GM21723 (cell line): ENCODE data around the gene KRT86.
A peak's percentile ranks its signal among the peaks of the same experiment; 100 is the strongest.
"Not testable (repeated sequence)": the region's sequence is repeated elsewhere in the genome, so short reads cannot be mapped to it uniquely, and the experiment has no call there.

Experiments
- ATAC-seq: cut with Tn5 transposase; IDR thresholded peaks from one replicate; pipeline ENCODE4 v1.9.1; 2021; ENCODE audit warnings: mild to moderate bottlenecking, moderate library complexity; ENCODE audit not compliant: unreplicated experiment

KRT86 gene

DNA sequence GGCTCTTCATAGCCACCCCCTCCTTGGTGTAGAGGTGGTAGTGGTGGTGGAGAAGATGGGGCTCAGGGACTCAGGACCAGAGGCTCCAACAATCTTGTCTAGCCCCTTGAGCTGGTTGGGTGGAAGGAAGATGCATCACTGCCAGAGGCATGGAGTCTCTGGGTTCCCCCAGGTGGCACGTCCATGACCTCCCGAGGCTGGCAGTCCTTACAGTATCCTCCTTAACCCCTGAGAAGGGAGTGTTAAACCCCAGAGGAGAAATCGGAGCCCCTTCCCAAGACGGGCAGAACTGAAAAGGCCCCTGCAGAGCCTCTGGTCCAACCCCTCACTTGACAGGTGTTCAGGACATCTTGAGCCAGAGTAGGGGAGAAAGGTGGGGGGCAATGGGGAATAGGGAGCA lies 37.6 kb downstream of the KRT86 start:
- ATAC-seq: no peak

DNA sequence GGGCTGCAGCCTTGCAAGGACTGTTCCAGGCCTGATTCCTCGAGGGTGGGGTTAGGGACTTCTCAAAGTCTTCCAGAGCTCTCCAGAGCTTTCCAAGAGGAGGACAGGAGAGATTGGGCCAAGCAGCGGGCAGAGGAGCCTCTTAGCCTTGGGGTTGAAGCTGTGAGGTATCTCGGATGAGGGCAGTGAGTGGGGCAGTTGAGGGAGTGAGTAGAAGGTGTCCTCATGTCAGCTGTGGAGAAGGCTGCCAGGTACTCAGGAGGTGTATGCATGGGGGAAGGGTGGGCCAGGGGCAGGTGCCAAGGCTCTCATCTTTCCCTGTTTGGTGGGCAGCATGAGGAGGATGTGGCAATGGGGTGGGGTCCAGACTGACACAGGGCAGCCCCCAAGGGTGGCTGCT lies 39.0 kb downstream of the KRT86 start:
- no peak for ATAC-seq

DNA sequence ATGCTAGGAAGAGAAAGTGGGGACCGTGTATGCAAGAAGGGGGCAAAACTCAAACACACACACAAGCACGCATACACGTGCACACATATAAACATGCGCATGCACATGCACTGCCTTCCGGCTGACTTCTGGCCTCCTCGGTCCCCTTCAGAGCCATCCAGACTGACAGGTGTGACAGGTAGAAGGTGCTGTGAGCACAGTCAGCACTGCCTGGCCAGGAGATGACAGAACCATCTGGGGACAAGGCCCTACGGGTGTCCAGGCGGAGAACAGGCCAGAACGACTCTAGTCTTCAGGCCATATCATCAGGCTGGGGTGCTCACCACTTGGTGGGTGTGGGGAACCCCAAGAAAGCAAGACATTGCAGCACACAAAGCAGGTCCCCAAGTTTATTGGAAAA lies 39.5 kb downstream of the KRT86 start:
- ATAC-seq: no peak

DNA sequence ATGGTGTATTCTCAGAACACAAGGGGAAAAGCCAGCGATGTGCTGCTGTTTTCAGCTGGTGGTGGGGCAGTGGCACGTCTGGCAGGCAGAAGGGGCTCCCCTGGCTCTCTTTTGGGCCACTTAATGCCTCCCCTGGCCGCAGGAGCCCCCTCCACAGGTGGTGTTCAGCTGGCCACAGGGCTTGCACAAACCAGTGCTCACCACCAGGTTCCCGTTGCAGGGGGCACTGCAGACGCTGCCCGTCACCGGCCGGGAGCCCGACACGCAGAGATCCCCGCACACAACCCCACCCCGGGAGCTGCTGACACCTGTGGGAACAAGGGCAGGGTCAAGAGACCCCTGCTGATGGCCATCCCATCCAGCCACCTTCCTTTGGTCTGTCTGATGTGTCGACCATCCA lies 40.1 kb downstream of the KRT86 start:
- no peak for ATAC-seq

DNA sequence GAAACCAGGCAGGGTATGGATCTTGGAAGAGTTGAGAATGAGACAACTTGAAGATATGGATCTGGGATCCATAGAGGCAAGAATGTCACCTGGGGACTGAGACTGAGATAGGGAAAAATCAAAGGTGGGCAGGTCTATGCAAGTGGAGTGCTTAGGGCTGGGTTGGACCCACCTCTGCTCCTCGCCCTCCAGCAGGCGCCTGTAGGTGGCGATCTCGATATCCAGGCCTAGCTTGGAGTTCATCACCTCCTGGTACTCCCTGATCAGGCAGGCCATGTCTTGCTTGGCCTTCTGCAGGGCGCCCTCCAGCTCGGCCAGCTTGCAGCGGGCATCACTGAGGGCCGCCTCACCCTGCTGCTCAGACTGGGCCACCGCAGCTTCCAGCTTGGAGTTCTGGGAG lies 41.3 kb downstream of the KRT86 start:
- not testable (repeated sequence) for ATAC-seq

DNA sequence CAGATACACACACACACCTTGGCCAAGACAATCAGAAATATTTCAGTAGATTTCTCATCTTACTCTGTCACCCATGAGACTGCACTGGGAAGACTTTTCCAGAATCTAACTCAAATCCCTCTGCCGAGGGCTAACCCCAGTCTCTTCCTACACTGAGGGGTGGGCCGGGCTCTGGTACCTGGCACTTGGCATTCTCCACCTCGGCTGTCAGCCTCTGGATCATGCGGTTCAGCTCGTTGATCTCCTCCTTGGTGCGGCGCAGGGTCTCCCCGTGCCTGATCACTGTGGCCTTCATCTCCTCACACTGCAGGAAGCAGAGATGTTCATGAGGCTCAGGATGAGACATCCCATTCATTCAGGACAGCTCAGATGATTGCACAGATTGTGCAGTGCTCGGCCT lies 41.8 kb downstream of the KRT86 start:
- no peak for ATAC-seq

DNA sequence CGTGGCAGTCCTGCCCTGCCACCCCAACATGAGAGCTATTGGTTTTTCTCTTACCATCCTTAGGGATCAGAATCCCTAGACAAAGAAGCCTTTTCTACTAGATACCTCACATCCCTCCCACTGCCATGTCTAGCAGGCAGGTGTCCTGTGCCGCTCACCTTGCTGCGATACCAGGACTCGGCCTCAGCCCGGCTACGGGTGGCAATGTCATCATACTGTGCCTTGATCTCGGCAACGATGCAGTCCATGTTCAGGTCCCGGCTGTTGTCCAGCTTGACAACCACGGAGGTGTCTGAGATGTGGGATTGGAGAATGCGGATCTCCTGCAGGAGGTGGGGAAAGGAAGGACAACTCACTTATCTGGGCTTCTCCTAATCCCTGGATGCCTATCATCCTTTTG lies 42.3 kb downstream of the KRT86 start:
- ATAC-seq: no peak

DNA sequence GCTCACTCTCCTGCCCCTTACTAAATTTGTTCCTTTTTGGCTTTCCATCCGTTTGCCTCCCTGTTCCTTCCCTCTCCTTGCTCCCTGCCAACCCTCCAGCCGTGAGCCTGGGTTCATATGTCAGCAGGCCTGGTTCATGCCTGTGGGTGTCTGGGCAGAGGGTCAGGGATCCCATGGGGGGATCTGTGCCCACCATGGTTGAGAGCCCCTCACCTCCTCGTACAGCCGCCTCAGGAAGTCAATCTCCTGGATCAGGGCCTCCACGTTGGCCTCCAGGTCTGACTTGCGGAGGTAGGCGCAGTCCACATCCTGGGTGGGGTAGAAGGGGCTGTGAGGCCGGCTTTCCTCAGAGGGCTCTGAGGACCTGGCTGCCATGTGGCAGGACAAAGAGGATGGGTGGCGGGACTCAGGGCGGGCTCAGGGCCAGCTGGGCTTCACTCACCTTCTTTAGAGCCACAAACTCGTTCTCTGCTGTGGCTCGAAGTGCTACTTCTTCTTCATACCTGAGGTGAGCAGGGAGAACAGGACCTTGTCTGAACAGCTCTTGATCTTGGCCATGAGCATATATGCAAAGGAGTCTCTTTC lies 43.1 kb downstream of the KRT86 start:
- ATAC-seq: no peak

DNA sequence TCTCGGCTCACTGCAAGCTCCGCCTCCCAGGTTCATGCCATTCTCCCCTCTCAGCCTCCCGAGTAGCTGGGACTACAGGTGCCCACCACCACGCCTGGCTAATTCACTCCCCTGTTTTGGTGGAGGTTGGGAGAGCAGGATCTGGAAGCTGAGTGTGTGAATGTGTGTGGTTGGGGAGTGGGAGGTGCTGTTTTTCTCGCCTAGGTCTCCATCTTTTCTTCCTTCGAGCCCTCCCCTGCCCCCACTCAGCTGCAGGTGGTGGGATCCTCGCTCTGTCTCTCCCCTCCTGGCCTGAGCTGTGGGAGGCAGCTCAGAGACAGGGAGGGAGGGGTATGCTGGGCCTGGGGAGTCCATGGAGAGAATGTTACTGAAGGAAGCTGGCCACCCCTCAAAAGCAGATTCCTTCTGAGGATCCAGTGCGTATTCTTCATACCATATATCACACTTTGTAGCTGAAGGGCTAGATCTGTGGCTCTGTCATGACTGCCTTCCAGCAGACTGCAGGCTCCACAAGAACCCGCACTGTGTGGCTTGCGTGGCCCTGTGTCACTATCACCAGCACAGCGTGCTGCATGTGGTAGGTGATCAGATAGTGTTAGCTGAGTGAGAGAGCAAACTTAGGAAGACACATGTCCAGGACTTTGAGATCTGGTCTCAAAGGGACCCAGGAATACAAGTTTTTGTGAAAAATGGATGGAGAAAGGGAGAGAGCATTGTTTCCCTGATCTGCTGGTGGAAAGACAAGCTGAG lies 44.0 kb downstream of the KRT86 start:
- ATAC-seq: no peak

DNA sequence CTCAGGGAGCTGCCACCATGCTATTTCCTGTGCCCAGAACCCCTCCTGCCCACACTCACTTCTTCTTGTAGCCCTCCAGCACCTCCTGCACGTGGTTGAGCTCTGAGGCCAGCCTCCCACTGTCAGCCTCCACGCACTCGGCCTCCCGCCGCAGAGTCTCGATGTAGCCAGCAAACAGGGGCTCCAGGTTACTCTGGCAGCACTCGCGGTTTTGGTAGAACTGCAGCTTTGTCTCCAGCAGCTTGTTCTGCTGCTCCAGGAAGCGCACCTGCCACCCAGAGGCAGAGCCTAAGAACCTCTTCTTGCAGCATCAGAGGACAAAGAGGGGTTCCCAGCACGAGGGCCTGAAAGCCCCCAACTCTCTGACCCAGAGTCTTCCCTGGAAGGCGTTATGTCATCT lies 44.7 kb downstream of the KRT86 start:
- no peak for ATAC-seq

DNA sequence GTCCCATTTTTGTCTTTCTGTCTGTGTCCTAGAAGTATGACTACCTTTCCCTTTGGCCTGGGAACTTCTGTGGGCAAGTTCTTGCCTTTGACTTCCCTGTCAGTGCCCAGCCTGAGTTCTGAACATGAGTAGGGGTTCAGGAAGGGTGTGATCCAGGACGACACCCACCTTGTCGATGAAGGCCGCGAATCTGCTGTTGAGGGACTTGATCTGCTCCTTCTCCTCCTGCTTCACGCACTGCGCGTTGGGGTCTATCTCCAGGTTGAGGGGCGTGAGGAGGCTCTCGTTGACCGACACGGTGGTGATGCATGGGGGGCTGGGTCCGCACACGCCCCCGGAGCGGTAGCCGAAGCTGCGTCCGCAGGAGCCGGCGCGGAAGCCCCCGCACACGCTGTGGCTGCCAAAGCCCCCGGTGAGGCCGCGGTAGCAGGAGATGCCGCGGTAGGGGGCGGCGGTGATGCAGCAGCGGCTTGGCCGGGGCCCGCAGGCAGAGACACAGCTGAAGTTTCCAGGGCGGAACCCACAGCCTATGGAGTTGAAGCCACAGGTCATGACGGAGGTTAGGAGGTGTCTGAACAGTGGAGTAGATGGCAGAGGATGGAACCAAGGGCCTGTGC lies 46.4 kb downstream of the KRT86 start, which contains the start of gene KRT83:
TSS of gene KRT83 (minus strand) at position 615 of the 617 bp plus-strand sequence. CDS start at position 552, 63 bp downstream.
- ATAC-seq: no peak

DNA sequence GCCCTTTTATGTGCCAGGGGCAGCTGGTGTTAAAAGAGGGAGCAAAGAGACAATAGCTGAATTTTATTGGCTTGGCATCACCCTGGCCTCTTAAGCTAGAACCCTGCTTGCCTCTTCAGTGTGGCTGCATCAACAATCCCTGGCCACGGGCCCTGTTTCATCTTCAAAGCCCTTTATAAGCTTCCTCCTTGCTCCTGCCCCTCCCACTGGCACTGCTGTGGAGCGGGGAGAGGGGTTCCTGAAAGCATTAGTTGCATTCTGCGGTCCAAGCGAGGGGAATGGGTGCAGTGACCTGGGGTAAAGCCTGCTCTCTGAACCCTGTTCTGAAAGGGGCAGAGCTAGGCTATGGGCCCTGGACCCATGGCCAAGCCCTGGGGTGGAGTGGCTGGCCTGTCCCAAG lies 47.0 kb downstream of the KRT86 start:
- ATAC-seq: no peak

DNA sequence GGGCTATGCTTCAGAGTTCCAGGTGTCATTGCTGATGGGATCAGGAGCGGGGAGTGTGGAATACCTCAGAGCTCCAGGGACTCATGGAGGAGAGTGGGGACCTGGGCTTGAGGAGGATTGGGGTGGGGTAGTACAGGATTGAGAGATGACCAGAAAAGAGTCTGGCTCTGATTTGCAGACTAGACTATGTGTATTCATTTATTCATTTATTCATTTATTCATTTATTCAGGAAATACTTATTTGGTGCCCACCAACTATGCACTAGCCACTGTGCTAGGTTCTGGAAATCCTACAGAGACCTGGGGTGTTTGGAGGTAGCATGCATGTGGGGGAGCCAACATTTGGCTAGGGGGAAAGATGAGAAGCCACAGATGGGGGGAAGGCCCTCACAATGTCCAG lies 47.6 kb downstream of the KRT86 start:
- no peak for ATAC-seq

DNA sequence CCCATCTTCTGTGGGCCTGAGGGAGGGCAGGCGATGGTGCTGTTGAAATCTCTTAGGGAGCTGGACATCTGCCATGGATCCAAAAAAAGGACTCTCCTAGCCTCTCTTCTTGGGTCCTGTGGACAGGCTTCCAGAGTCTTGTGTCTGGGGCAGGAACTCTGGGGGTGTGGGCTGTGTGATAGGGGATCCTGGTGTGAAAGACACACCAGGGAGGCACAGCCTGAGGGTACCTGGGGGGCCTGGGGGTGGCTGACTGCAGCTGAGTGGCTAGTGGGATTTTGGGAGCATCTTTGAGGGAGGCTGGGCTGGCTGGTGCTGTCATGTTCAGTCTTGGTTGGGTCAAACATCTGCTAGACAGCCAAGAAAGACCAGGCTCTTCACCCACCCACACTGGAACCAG lies 48.6 kb downstream of the KRT86 start:
- no peak for ATAC-seq

DNA sequence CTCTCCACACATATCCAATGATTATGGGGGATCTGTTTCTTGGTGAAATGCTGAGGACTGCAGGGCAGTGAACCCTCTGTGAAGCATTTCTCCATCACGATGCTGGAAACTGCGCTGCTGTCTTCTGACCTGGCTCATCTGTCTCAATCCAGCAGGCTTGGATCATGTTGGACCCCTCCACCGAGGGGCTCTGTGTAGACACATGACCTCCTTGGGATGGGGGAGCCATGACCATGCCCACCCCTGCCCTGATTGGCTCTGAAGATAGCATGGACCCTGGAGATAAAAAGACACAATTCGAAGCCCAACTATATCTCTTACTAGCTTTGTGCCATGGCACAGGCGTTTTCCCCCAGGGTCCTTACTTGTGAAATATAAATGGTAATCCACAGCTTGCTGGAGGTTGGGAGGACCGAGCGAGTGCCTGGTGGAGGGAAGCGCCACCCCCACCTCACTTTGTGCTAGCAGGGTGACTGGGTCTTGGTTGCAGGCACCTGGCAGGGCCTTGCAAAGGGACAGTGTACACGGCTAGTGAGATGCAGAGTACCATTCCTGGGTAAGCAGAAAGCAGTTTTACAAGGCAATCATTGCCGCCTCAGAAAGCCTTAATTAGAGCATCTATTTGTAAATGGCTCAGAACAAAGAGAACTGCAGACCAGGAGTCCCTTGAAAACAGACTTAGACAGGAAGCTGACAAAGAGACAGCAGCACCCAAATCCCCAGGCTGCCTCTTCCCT lies 49.1 kb downstream of the KRT86 start:
- ATAC-seq: no peak

DNA sequence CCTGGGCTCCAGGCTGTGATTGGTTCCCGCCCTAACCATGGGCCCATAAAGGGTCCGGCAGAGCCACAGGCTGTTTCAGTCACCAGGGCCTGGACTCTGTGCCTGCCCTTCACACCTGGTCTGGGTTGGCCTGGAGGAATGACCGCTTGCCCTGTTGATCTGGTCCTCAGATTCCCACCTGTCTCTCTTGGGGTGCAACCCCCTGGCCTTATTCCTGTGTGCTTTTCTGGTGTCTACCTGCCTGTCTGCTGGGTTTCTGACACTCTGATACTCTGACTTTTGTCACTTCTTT lies 49.7 kb downstream of the KRT86 start:
- no peak for ATAC-seq

DNA sequence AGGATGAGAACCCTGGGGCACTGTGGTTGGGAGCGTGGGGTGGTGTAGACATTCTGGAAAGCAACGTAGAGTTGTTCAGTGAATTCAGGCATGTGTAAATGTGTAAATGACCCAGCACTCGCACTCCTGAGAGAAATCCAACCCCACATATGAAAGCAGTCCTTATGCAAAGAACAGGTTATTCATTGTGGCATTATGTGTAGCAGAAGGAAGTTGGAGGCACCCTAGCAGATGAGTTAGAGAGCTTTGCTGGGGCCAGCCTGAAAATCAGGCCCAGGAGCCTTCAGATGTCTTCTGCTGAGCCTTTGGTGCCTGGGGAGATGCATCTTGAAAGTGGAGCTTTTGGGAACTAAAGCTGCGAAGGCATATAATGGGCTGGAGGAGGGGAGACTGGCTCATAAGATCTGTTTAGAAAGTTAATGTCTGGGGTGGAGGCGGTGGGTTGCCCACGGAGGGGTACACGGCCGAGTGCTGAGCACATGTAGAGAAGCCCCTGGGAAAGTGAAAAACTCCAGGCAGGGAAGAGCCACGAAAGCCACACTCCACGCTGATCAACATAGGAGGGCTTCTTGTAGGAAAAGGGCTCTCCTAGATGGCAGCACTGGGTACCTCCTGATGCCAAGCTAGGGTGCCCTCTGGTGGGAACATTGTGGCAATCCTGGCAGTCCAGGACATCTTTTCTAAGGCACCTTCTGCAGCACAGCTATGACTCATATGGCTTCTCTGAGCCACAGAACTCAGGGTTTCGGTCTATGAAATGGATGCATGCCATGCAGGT lies 52.8 kb downstream of the KRT86 start:
- peak; percentile 92 for ATAC-seq

DNA sequence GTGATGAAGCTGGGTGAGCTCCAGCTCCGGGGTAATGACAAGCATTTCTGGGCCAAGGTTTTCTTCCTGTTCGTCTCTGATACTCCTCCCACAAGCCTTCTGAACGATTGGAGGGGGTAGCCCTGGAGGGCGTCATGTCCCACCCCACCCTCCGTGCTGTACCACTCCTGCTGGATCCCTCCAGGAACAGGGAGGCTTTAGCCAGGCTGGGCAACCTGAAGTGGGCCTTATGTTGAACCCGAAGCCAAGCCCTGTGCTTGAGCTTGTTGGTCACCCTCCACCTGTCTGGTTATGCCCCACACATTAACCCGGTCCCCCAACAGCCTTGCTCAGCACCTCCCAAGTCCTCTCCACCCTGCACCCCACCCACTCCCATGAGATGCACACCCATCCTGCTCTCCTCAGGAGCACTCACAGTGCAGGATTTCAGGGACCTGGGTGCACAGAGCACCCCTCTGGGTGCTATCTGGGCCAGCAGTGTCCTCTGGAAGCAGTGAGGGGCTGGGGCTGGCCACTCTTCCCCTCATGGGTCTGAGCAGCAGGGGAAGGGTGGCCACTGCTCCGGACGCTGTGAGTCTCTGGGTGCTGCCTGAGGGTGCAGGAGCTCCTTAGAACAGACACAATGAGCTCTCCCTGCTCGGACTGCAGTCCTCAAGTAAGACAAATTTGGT lies 53.5 kb downstream of the KRT86 start:
- no peak for ATAC-seq

DNA sequence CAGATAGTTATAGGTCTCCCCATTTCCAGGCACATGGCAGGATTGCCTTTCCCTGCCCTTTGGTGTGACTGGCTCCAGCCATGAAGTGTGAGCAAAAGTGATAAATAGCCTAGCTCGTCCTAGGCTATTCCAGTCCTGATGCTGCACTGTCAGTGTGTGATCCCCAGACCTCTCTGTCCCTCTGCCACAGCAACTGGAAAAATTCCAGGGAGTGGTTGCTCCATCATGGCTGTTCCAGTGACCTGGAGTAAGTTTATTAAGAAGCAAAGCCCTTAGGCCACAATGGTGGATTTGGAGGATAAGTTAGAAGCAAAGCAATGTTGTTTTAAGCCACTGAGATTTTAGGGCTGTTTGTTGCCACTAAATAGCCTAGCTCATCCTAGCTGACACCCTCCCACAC lies 56.6 kb downstream of the KRT86 start:
- ATAC-seq: no peak

DNA sequence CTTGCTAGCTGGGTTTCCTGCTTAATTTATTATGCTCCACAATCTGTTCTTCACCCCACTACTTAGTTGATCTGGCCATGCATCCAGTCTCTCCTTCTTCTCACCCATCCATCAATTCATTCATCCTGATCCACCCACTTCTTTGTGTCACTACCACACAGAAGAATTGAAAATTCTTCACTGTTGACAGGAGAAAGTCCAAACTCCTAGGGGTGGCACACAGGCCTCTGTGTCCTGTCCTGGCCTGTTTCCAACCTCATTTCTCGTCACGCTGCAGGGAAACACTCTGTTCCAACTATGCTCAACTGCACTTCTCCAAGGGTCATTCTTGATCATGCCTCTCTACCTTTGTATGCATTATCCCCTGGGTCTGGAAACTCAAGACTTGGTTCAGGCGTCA lies 57.4 kb downstream of the KRT86 start:
- ATAC-seq: no peak

DNA sequence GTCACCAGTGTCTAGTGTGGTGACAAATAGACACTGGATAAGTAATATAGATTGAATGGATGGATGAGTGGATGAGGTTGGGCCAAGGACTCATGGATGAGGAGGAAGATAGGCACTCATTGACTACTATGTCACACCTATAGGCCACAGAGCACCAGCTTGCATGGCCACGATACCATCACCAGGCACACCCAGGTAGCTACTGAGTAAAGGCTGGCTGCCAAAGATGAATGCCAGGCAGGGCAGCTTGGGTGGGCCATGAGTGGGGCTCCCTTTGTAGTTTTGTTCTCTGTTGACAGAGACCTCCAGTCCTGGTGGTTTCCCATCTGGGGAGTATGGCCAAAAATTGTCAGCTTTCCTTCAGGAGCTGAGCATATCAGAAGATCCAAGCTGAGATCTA lies 57.9 kb downstream of the KRT86 start:
- ATAC-seq: no peak
